ENCODE measurements around the gene LENG8.

DNA sequence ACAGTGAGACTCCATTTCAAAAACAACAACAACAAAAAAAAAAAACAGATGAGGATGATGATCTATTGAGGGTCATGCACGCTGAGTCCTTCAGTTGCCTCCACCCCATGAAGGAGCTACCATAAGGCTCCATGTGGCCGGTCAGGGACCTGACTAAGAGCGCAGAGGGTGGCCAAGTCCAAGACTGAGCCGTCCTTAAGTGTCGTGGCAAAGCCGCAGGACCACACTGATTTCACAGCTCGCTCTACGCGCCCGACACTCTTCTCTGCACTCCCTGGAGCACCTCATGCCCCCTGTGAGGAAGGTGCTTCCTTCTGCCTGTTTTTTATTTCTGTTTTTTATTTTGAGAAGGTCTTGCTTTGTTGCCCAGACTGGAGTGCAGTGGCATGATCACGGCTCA lies 21.4 kb upstream of the LENG8 start:
- TF ChIP-seq, protein P1, sequence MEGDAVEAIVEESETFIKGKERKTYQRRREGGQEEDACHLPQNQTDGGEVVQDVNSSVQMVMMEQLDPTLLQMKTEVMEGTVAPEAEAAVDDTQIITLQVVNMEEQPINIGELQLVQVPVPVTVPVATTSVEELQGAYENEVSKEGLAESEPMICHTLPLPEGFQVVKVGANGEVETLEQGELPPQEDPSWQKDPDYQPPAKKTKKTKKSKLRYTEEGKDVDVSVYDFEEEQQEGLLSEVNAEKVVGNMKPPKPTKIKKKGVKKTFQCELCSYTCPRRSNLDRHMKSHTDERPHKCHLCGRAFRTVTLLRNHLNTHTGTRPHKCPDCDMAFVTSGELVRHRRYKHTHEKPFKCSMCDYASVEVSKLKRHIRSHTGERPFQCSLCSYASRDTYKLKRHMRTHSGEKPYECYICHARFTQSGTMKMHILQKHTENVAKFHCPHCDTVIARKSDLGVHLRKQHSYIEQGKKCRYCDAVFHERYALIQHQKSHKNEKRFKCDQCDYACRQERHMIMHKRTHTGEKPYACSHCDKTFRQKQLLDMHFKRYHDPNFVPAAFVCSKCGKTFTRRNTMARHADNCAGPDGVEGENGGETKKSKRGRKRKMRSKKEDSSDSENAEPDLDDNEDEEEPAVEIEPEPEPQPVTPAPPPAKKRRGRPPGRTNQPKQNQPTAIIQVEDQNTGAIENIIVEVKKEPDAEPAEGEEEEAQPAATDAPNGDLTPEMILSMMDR (conservative IDR thresholded peaks at IDR 0.05), result no peak
- TF ChIP-seq ZFX (IDR thresholded peaks at IDR 0.05), result no peak

Data from C4-2B (cell line).